ENCODE results near the gene MEOX1.

Gene MEOX1

GRCh38 chr17:43615330-43616028, 46.2 kb downstream of the MEOX1 start:
- TF ChIP-seq CTCF (IDR thresholded peaks at IDR 0.05; ENCODE audit: insufficient read depth, low read length, poor library complexity, severe bottlenecking), result no peak
- no peak for TF ChIP-seq EZH2phosphoT487 (conservative IDR thresholded peaks at IDR 0.05; ENCODE audit: low read length)
- H3K79me2 ChIP-seq (ENCODE audit: insufficient read depth, low read length), result no peaks in the 10 kb centered on the region
- no peak overlapping the region for H2AFZ ChIP-seq (ENCODE audit: low read depth, low read length, severe bottlenecking)
- H4K20me1 ChIP-seq (ENCODE audit: low read depth, low read length), result no peaks in the 10 kb centered on the region
- H3F3A ChIP-seq (ENCODE audit: insufficient read depth), result no peaks in the 10 kb centered on the region
- H3K36me3 ChIP-seq (ENCODE audit: low read length), result no peaks in the 10 kb centered on the region
- H3K4me2 ChIP-seq (ENCODE audit: low read depth, low read length, poor library complexity, severe bottlenecking), result no peak overlapping the region
- H3K27ac ChIP-seq (ENCODE audit: low read depth, low read length), result no peak overlapping the region
- no peaks in the 10 kb centered on the region for H3K9me3 ChIP-seq (ENCODE audit: insufficient read depth, low read length)
- no peak overlapping the region for H3K4me3 ChIP-seq (ENCODE audit: insufficient read depth, low read length, poor library complexity, severe bottlenecking)
- no peak overlapping the region for H3K9ac ChIP-seq (ENCODE audit: low read length)
- H3K27me3 ChIP-seq (ENCODE audit: low read length), result no peaks in the 10 kb centered on the region
- no peaks in the 10 kb centered on the region for H3K9me2 ChIP-seq (replicated peaks; ENCODE audit: insufficient read depth, low read length)

DNA sequence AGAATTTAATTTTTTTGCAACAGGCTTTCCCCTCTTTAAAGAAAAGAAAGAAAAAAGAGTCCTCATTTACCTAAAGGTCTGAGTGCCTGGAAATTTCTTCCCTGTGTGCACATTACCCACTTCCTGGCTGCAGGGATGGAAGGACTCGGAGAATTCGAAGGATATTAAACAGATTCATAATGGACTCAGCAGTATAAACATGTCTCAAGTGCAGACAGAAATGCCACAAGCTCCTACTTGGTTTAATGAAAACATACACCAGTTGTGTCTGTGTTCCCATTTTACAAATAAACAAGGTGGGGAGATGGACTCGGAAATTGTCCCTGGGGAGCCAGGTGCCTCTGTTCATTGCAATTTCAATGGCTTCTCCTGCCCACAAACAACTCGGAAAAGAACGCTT, 47.2 kb downstream of the MEOX1 start:
- H2AFZ ChIP-seq (ENCODE audit: low read depth, low read length, severe bottlenecking), result no peak overlapping the region
- no peak overlapping the region for H3K9ac ChIP-seq (ENCODE audit: low read length)
- no peak overlapping the region for H3K4me2 ChIP-seq (ENCODE audit: low read depth, low read length, poor library complexity, severe bottlenecking)
- TF ChIP-seq CTCF (IDR thresholded peaks at IDR 0.05; ENCODE audit: insufficient read depth, low read length, poor library complexity, severe bottlenecking) (no peak), EZH2phosphoT487 (conservative IDR thresholded peaks at IDR 0.05; ENCODE audit: low read length) (no peak)
- H4K20me1 ChIP-seq (ENCODE audit: low read depth, low read length), result no peaks in the 10 kb centered on the region
- no peaks in the 10 kb centered on the region for H3K9me3 ChIP-seq (ENCODE audit: insufficient read depth, low read length)
- H3K4me3 ChIP-seq (ENCODE audit: insufficient read depth, low read length, poor library complexity, severe bottlenecking), result no peak overlapping the region
- H3F3A ChIP-seq (ENCODE audit: insufficient read depth), result no peaks in the 10 kb centered on the region
- H3K36me3 ChIP-seq (ENCODE audit: low read length), result no peaks in the 10 kb centered on the region
- no peaks in the 10 kb centered on the region for H3K79me2 ChIP-seq (ENCODE audit: insufficient read depth, low read length)
- H3K27me3 ChIP-seq (ENCODE audit: low read length), result no peaks in the 10 kb centered on the region
- no peaks in the 10 kb centered on the region for H3K9me2 ChIP-seq (replicated peaks; ENCODE audit: insufficient read depth, low read length)
- H3K27ac ChIP-seq (ENCODE audit: low read depth, low read length), result no peak overlapping the region

DNA sequence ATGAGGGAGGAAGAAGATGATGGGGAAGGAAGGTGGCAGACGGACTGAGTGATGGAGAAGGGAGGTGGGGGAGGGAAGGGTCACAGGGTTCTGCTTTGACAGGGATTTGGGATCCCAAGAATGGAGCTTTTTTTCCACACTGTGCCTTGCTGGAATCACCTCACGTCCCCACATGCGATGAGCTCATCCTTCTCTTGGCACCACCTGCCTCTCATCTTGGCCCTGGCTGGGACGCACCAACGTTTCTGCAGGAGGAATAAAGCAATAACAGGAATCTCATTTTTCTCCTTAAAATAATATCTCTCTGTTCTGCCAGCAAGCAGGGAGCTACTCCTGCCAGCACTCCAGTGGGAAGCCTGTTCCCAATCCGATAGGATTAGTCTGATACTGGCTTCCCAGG, 47.8 kb downstream of the MEOX1 start:
- H3K9me3 ChIP-seq (ENCODE audit: insufficient read depth, low read length), result no peaks in the 10 kb centered on the region
- no peak overlapping the region for H3K9ac ChIP-seq (ENCODE audit: low read length)
- H3K27ac ChIP-seq (ENCODE audit: low read depth, low read length), result no peak overlapping the region

More for the DNA sequence above, 47.8 kb downstream of the MEOX1 start:
- no peaks in the 10 kb centered on the region for H3K27me3 ChIP-seq (ENCODE audit: low read length)
- H3K4me3 ChIP-seq (ENCODE audit: insufficient read depth, low read length, poor library complexity, severe bottlenecking), result no peak overlapping the region
- no peaks in the 10 kb centered on the region for H3K79me2 ChIP-seq (ENCODE audit: insufficient read depth, low read length)
- no peaks in the 10 kb centered on the region for H3F3A ChIP-seq (ENCODE audit: insufficient read depth)
- no peak overlapping the region for H2AFZ ChIP-seq (ENCODE audit: low read depth, low read length, severe bottlenecking)
- TF ChIP-seq CTCF (IDR thresholded peaks at IDR 0.05; ENCODE audit: insufficient read depth, low read length, poor library complexity, severe bottlenecking) (no peak), EZH2phosphoT487 (conservative IDR thresholded peaks at IDR 0.05; ENCODE audit: low read length) (no peak)
- no peaks in the 10 kb centered on the region for H3K36me3 ChIP-seq (ENCODE audit: low read length)
- H4K20me1 ChIP-seq (ENCODE audit: low read depth, low read length), result no peaks in the 10 kb centered on the region
- no peak overlapping the region for H3K4me2 ChIP-seq (ENCODE audit: low read depth, low read length, poor library complexity, severe bottlenecking)
- H3K9me2 ChIP-seq (replicated peaks; ENCODE audit: insufficient read depth, low read length), result no peaks in the 10 kb centered on the region

Data from SU-DHL-6 (cell line).